ENCODE data around the gene IMPDH1. TPM values are rescaled to one million over a fixed set of nuclear protein-coding genes. Genes with fewer than 3 reads are reported as not detected.

IMPDH1 gene
- total RNA-seq, 4 donors from 2014 or later: 11.9 to 53.3 (median 32.8) TPM

GRCh38 chr7:128362670-128363069 is 47.1 kb downstream of the IMPDH1 start:
- intact Hi-C loops (cut with DNase I; ENCODE audit: low total_unique reads): no loop called here
- peaks cover 0 to 4% of the 10 kb centered on the region in 2 donors for H3K4me1 ChIP-seq
- no peak overlapping the region for H3K27ac ChIP-seq
- no peaks in the 10 kb centered on the region for H3K36me3 ChIP-seq
- DNase-seq: no peak
- H3K27me3 ChIP-seq: no peaks in the 10 kb centered on the region
- no peak overlapping the region for H3K4me3 ChIP-seq
- H3K9me3 ChIP-seq: no peaks in the 10 kb centered on the region
- no peak for TF ChIP-seq POLR2A (IDR thresholded peaks at IDR 0.05)
- TF ChIP-seq CTCF (IDR thresholded peaks at IDR 0.05): no peak

GRCh38 chr7:128361411-128362379 is 48.1 kb downstream of the IMPDH1 start, which contains the start of gene PRRT4:
Gene PRRT4, minus strand, starts transcription at chr7:128361690.
- intact Hi-C loops (cut with DNase I; ENCODE audit: low total_unique reads): no loop called here
- Histone ChIP-seq H3K4me3 (peak within 1 kb of the TSS; percentile 29 to 53), H3K4me1 (peaks cover 0 to 4% of the 10 kb centered on the region in 2 donors), H3K9me3 (no peaks in the 10 kb centered on the region), H3K36me3 (no peaks in the 10 kb centered on the region), H3K27me3 (no peaks in the 10 kb centered on the region), H3K27ac (no peak within 1 kb of the TSS)
- no peak for TF ChIP-seq POLR2A (IDR thresholded peaks at IDR 0.05)
- no peak for TF ChIP-seq CTCF (IDR thresholded peaks at IDR 0.05)
- DNase-seq: peak in 1 of 2 donors; percentile 33

- no peaks in the 10 kb centered on the region for H3K36me3 ChIP-seq
- no peak overlapping the region for H3K27ac ChIP-seq
- no peaks in the 10 kb centered on the region for H3K9me3 ChIP-seq
- peaks cover 0 to 4% of the 10 kb centered on the region in 2 donors for H3K4me1 ChIP-seq
- intact Hi-C loops (cut with DNase I; ENCODE audit: low total_unique reads): no loop called here
- peak overlapping the region in 1 of 2 donors; percentile 53 for H3K4me3 ChIP-seq
- DNase-seq: no peak
- TF ChIP-seq CTCF (IDR thresholded peaks at IDR 0.05) (no peak), POLR2A (IDR thresholded peaks at IDR 0.05) (no peak)
- no peaks in the 10 kb centered on the region for H3K27me3 ChIP-seq
These were observed 49.5 kb downstream of the IMPDH1 start for GRCh38 chr7:128360359-128360678.

- Histone ChIP-seq H3K9me3 (no peaks in the 10 kb centered on the region), H3K36me3 (no peaks in the 10 kb centered on the region), H3K27ac (no peak overlapping the region), H3K27me3 (no peaks in the 10 kb centered on the region), H3K4me1 (peaks cover 0 to 4% of the 10 kb centered on the region in 2 donors), H3K4me3 (no peak overlapping the region)
- DNase-seq: no peak
- intact Hi-C loops (cut with DNase I; ENCODE audit: low total_unique reads): no loop called here
- TF ChIP-seq CTCF (IDR thresholded peaks at IDR 0.05) (no peak), POLR2A (IDR thresholded peaks at IDR 0.05) (no peak)
These were observed 49.8 kb downstream of the IMPDH1 start for GRCh38 chr7:128359939-128360338.

- DNase-seq: no peak
- Histone ChIP-seq H3K4me3 (no peak overlapping the region), H3K27me3 (no peaks in the 10 kb centered on the region), H3K36me3 (no peaks in the 10 kb centered on the region), H3K4me1 (peaks cover 0 to 4% of the 10 kb centered on the region in 2 donors), H3K27ac (no peak overlapping the region), H3K9me3 (no peaks in the 10 kb centered on the region)
- TF ChIP-seq CTCF (IDR thresholded peaks at IDR 0.05) (no peak), POLR2A (IDR thresholded peaks at IDR 0.05) (no peak)
- intact Hi-C loops (cut with DNase I; ENCODE audit: low total_unique reads): no loop called here
These were observed 50.4 kb downstream of the IMPDH1 start for GRCh38 chr7:128359336-128359735.
